Vagina (tissue), 2 donors: ENCODE results near the gene VWF.

Experiments used
- CTCF ChIP-seq, 3 experiments: fragments of 450-650 bp in 2 of 3; fragments of 200-600 bp in 1 of 3; sonication (generic) in 1 of 3; IDR thresholded peaks; one replicate each; pipeline ENCODE4 v1.5.1; 2017 to 2019; ENCODE audit warnings: antibody characterized with exemption in 3 of 3, mild to moderate bottlenecking in 2 of 3, moderate library complexity in 2 of 3
- POLR2A ChIP-seq, 2 donors: fragments of 450-650 bp; IDR thresholded peaks; one replicate each; pipeline ENCODE4 v1.6.1; 2017; ENCODE audit warnings: antibody characterized with exemption in 2 of 2, mild to moderate bottlenecking in 2 of 2, moderate library complexity in 2 of 2
- POLR2AphosphoS5 ChIP-seq, 2 donors: sonication (generic); formaldehyde crosslinking; IDR thresholded peaks; one replicate each; pipeline ENCODE4 v1.9.0; 2017; ENCODE audit warnings: antibody characterized with exemption in 2 of 2, mild to moderate bottlenecking in 2 of 2, low read depth in 1 of 2; ENCODE audit not compliant: insufficient read depth in 1 of 2

DNA sequence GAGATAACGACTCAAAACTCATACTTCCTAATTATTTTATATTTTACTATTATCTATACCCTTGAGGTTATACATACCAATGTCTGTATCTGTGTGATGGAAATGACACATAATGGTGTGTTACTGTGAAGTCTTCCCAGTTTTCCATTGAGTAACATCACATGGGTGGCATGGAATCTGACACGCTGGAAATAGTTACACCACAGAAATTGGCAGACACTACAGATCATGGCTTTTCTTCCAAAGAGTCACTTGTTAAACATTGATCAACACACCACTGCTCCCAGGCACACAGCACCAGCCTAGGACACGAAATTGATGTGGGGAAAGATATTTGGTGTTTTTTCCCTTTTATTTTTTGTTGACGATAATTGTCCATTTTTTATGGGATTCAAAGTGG is 33.0 kb upstream of the VWF start:
- TF ChIP-seq POLR2A (IDR thresholded peaks at IDR 0.05) (no peak), POLR2AphosphoS5 (IDR thresholded peaks at IDR 0.05; ENCODE audit: insufficient read depth in 1 of 2, low read depth in 1 of 2) (no peak), CTCF (IDR thresholded peaks at IDR 0.05) (no peak)
